ENCODE measurements around the gene LSM10.

- no peak for TF ChIP-seq CTCF (conservative IDR thresholded peaks at IDR 0.05 in 1 of 2, IDR thresholded peaks at IDR 0.05 in 1 of 2; ENCODE audit: low read depth in 1 of 2, low read length in 2 of 2)
- TF ChIP-seq EZH2 (IDR thresholded peaks at IDR 0.05; ENCODE audit: low read length, missing control alignments): no peak
Measured at GRCh38 chr1:36385410-36386264, 12.1 kb downstream of the LSM10 start, which contains the start of gene STK40.
